Activated T-cell treated with anti-CD3 and anti-CD28 coated beads, Interleukin-2, amount 50 U/mL, for 1 hour (primary cell): ENCODE results near the gene MTFMT.
"Not testable (repeated sequence)": the region's sequence is repeated elsewhere in the genome, so short reads cannot be mapped to it uniquely, and the experiment has no call there.

Experiments used
- DNase-seq: peaks from one replicate; pipeline ENCODE4 v3.0.0-alpha.2; 2020

Gene MTFMT

GRCh38 chr15:65059931-65060596 lies 30.6 kb upstream of the MTFMT start:
- no peak for DNase-seq

GRCh38 chr15:65059369-65059750 lies 29.9 kb upstream of the MTFMT start:
- DNase-seq, result no peak

- no peak for DNase-seq
These were observed 29.2 kb upstream of the MTFMT start for GRCh38 chr15:65058394-65059368.

DNA sequence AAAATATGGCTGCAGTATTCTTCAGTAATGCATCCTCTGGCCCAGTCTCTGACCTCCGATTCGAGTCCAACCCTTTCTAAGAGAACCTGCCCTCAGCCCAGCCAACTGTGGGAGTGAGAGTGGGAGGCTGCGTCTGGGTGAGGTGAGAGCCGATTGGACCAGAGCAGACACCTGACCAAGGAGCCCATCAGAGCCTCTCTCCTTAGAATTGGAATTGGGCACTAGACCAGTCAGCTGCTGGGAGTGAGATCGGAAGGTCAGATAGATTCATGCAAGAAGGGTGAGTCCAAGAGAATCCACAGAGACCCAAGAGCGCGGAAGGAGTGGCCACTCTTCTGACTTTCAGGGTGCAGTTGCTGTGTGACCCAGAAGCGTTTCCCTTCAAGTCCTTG lies 28.1 kb upstream of the MTFMT start:
- DNase-seq, result no peak

DNA sequence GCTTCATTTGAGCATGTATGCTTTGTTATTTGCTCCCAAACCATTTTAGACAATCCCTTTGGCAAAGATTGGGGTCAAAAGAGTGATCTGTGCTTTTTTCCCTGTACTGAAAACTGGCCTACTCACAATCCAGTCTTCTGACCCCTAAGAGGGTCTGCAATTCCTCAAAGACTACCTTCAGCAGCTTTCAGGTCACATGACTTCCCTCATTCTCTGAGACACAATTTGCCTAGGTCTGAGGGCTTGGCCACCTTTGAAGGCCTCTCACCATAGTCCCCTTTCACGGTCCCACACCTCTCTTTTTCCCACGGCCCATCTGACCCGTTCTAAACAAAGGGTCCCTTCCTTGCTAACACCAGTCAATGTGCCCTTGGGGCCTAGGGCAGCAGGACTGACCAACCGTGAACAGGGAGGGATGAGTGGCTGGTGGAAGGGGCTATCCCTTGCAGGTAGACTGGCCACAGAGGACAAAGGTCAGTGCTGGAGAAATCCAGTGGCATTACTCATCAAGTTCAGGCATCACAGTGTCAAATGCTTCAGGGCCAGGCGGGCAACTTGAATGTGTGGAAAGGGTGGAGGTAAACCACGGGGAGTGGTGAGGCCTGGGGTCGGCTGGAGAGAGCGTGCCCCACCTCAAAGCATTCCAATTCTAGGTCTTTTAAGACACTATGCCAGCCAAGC lies 27.6 kb upstream of the MTFMT start:
- DNase-seq, result no peak

GRCh38 chr15:65056106-65056505 lies 26.7 kb upstream of the MTFMT start:
- no peak for DNase-seq

DNA sequence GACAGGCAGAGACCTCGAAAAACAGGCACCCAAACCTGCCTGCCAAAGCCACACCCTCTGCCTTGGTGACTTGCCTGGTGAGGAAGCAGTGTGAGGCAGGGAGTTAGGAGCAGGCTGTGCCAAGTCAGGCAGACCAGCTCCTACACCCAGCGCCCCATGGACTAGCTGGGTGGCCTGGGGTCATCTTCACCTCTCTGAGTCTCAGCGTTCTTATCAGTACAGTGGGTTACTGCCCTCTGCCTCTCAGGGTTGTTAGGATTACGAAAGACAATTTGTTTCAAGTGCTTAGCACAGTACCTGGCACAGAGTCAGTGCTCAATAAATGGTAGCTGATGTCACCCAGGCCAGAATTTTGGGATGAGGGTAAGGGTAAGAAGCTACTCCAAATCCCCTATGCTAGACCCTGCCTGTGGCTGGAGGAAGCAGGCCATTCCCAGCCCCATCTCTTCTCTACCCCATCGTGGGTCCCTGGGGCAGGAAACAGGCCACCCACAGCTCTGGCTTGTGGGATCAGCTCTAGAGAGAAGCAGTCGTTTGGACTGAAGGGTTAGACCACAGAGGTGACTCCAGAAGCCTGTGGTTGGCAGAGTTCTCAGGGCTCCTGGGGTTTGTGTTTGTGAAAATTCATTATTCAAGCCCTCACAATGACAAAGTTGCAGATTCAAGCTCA lies 25.9 kb upstream of the MTFMT start:
- DNase-seq, result no peak

DNA sequence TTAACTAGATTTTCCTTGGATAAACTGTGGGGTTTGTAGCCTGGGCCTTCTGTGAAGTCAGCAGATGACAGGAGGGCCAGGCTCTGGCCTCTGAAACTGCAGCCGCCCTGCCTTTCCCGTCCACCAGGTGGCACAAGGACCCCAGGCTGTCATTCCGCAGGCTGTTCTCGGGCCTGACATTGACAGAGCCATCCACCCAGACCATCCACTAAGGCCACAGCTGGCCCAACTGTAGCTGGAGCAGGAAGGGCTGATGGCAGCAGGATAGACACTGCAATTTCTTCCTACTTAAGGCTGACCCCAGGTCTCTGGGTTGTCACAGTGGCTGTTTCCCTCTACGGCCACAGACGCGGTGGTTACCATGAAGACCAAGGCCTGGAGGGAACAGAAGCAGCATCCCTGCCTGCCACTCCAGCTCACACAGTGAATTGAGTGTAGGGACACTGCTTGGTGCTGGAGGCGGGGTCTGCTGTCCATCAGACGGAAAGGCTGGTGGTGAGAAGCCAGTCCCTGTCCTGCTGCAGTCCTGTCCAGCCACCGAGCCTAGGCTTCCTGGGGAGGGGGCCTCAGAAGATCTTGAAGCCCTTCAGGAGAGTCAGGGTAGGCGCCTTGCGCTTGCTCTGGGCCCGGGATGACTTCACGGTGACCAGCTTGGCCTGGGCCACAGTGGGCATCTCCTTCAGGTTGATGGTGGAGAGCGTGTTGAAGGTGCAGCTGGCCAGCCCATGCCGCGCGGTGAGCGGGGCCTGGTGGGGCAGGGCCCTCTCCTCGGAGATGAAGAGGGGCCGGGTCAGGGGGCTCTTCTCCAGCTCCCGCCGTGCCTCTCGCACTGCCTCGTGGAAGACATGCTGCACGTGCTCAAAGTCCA lies 25.1 kb upstream of the MTFMT start:
- DNase-seq, result peak; percentile 58

DNA sequence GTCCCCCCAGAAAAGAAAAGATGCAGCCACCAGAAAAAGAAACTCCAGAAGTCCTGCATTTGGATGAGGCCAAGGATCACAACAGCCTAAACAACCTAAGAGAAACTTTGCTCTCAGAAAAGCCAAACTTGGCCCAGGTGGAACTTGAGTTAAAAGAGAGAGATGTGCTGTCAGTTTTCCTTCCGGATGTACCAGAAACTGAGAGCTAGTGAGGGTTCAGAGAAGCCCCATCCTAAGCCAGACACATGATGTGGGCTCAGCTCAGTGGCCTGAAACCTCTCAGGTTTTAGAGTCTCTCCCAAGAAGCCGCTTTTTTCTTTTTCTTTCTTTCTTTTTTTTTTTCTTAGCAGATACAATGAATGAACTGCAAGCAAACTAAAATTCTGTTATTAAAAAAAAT lies 23.5 kb upstream of the MTFMT start:
- no peak for DNase-seq

DNA sequence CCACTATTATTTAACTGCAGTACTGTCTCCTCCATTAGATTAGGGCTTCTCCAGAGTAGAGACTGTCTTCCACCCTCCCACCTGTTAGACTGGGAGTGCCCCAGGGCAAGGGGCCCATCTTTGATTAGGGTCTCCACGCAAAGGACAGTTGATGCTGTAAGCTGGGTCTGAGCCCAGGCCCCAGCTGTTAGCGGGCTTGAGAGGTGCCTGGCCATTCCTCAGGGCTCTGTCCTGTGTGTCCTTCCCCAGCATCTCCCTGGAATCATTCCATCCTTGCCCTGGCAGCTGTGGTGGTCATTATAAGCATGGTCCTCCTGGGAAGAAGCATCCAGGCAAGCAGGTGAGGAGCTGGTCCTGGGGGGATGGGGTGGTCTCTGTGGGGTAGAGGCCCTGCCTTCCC lies 21.8 kb upstream of the MTFMT start:
- no peak for DNase-seq

GRCh38 chr15:65050270-65050669 lies 20.8 kb upstream of the MTFMT start:
- DNase-seq, result no peak

DNA sequence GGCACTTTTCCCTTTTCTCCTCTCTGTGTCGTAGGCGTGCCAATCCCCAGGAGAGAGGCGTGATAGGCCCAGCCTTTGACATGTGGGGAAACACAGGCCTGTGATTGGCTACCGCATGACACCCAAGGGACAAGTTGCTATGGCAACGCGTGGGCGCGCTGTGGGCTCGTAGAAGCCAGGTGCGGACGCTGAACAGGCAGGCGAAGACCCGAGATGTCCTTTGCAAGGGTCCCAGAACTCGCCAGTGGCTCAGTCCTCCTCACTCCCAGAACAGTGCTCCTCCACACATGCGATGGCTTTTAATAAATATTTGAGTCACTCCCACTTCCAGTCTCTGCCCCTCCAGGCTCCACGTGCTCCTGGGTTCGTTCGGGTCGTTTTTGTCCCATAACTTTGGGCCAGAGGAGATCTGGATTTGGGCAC lies 20.0 kb upstream of the MTFMT start:
- peak; percentile 79 for DNase-seq

- no peak for DNase-seq
These were observed 18.8 kb upstream of the MTFMT start for GRCh38 chr15:65048241-65048640.

GRCh38 chr15:65044724-65045481 lies 15.5 kb upstream of the MTFMT start, which contains the start of gene SLC51B:
Gene SLC51B, plus strand, starts transcription at chr15:65045387. Its CDS starts 4,618 bp downstream, at chr15:65050005.
- DNase-seq, result no peak

- not testable (repeated sequence) for DNase-seq
These were observed 14.8 kb upstream of the MTFMT start for GRCh38 chr15:65044218-65044617.

GRCh38 chr15:65042776-65043327 lies 13.4 kb upstream of the MTFMT start:
- no peak for DNase-seq

DNA sequence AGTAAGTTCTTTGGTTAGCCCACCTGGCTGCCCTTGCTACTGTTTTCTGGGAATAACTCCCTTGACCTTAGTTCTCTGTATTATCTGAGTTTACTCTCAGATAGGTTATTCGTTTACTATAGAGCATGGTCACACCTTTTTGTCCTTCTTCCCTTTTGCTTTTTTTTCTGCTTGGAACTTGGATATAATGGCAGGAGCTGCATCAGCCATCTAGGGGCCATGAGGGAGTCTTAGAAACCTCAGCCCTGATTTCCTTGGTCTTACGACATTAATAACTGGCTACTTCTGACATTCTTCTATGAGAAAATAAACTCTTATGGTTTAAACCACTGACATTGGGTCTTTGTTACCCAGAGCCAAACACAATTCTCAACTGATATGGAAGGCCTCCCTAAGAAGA lies 12.3 kb upstream of the MTFMT start:
- DNase-seq, result no peak

- no peak for DNase-seq
These were observed 11.0 kb upstream of the MTFMT start for GRCh38 chr15:65040461-65040860.

DNA sequence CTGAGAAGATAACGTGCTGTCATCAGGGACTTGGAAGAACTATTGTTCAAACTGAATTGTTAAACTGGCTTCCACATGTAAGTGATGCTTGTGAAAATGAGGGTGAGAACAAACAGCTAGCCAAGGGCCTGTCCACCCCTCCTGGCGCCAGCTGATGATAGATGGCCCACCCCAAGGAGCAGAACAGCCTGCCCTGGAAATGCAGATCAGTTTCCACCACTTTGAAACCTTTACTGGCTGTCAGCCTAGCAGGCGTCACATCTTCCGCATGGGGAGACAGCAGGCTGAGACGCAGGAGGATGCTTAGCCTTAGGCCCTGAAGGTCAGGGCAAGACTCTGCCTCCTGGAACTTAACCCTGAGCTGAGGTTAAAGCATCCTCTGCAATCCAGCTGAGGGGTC lies 9.4 kb upstream of the MTFMT start:
- DNase-seq, result no peak

GRCh38 chr15:65038428-65038827 lies 9.0 kb upstream of the MTFMT start:
- no peak for DNase-seq

- DNase-seq, result no peak
These were observed 7.9 kb upstream of the MTFMT start for GRCh38 chr15:65037309-65037708.
